ENCODE results near the gene NMNAT2.

DNA sequence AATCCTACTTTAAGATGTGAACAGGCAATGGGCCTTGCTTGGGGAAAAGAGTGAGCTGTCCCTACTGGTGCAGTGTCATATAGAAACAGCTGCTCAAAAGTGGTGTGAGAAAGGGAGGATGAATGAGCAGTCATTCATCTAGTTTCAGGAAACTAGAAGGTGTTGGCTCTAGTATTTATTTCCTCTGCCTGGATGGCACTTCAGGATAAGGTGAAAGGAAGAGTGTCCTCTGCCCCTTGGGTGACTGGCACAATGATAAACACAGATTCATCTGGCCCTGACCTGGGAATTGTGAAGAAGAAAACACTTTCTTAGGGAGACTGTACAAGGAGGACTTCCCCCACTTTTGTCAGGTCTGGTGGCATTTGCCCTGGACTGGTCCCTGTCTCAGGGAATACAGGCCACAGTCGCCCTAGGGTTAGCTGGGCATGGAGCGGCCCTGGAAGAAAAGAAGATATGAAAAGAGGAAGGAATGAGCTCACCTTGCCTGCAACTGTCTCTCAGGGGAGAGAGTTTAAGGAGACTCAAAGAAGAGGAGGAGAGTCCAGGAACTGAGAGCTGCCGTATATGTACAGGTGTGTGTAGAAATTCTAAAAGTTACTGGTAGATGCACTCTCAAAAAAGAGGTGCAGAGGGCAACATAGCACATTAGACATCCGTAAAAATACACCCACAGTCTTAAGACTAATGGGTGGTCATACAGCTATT, 13.8 kb upstream of the NMNAT2 start:
- TF ChIP-seq, protein P1, sequence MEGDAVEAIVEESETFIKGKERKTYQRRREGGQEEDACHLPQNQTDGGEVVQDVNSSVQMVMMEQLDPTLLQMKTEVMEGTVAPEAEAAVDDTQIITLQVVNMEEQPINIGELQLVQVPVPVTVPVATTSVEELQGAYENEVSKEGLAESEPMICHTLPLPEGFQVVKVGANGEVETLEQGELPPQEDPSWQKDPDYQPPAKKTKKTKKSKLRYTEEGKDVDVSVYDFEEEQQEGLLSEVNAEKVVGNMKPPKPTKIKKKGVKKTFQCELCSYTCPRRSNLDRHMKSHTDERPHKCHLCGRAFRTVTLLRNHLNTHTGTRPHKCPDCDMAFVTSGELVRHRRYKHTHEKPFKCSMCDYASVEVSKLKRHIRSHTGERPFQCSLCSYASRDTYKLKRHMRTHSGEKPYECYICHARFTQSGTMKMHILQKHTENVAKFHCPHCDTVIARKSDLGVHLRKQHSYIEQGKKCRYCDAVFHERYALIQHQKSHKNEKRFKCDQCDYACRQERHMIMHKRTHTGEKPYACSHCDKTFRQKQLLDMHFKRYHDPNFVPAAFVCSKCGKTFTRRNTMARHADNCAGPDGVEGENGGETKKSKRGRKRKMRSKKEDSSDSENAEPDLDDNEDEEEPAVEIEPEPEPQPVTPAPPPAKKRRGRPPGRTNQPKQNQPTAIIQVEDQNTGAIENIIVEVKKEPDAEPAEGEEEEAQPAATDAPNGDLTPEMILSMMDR (IDR thresholded peaks at IDR 0.05 in 4 of 5, conservative IDR thresholded peaks at IDR 0.05 in 1 of 5) = no peak
- no peak for TF ChIP-seq POLR2A (IDR thresholded peaks at IDR 0.05)
